Measurements from ENCODE around the gene SCGB1D2.

The SCGB1D2 gene

DNA sequence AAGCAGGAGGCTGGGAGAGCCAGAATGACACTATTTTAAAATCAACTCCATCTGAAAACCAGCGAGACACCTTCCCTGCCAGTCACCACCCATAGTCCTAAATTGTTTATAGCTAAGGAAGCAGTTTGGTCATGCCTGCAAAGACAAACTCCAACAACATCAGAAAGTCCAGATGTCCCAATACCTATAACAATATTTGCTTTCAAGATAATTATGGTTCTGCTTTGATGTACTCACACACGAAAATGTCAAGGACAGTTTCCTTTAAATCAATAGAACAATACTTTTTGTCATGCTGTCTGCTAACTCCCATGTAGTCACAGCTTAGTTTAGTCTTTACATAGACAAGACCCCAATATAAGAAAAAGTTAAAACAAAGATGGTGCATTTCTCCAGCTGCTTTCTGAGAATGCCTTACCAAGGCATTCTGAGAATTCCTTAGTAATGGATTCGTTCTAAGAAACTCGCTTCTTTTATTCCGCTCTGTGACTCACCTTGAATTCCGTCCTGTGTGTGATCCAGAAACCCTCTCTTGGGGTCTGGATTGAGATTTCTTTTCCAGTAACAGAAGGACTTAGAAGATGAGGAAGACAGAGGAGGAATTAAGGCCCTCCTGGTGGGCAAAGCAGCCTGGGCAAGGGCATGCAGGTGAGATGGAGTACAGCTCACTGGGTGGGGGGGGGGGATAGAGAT, 18.4 kb downstream of the SCGB1D2 start:
- DNase-seq (ENCODE audit: low read depth in 2 of 2): no peak

DNA sequence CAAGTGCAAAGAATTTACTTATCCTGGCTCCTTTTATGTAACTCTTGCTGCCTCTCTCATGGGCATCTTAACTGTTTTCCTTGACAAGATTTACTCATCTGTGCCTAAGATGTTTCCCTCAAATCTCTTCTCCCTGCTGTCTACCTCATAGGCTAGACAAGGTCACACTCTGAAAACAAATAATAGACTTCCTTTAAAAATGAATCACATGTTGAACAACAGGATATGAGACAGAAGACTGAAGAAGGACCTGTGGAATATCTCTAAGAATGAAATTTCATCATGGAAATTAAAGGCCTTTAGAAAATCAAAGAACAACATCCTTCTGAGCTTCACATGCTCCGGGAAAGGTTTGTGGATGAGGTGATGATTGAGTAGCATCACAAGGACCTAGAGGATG, 22.0 kb downstream of the SCGB1D2 start:
- no peak for DNase-seq (ENCODE audit: low read depth in 2 of 2)

DNA sequence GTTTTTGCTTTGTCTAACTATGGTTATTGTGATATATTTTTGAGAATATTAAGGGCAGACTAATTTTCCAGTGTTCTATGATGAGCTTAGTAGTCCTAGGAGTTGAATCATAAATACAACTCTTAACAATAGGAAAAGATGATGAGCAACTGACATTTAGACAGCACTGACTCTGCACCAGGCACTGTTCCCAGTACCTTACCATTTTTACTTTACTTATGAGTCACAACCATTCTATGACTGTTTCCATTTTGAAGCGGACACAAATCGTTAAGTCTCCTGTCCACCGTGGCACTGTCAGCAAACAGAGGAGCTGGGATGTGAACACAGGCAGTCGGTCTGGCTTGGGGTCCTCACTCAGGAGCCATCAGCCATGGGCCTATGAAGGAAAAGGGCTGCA, 24.5 kb downstream of the SCGB1D2 start:
- no peak for DNase-seq (ENCODE audit: low read depth in 2 of 2)

DNA sequence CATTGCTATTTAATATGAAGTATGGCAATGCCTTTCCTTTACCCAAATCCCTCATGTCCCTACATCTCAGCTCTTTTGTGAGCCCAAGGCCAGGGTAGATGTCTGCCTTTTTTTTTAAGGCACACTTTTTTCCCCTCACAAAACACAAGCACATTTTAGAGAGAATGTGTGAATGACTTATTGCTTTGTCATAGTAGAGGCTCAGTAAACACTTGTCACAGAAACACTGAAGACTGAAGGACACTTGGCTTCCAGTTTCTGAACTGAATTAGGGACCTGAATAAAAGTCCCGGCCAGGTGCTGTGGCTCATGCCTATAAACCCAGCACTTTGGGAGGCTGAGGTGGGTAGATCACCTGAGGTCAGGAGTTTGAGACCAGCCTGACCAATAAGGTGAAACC, 25.0 kb downstream of the SCGB1D2 start:
- no peak for DNase-seq (ENCODE audit: low read depth in 2 of 2)

DNA sequence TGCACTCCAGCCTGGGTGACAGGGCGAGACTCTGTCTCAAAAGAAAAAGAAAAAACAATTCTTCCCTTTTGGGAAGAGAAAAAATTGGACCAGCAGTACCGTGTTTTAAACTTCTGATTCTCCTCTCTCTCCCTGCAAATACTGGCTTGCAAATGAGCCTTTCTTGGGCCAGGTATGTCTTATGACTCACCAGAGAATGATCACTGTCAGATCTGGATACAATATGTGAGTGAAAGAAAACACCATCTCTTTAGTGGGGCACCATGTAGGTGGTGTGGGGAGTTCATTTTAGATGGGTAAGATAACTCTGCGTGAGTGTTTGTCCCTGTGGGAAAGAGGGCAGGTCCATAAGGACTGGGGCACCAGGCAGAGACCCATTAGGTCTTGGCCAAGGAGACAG, 25.5 kb downstream of the SCGB1D2 start:
- DNase-seq (ENCODE audit: low read depth in 2 of 2): no peak

DNA sequence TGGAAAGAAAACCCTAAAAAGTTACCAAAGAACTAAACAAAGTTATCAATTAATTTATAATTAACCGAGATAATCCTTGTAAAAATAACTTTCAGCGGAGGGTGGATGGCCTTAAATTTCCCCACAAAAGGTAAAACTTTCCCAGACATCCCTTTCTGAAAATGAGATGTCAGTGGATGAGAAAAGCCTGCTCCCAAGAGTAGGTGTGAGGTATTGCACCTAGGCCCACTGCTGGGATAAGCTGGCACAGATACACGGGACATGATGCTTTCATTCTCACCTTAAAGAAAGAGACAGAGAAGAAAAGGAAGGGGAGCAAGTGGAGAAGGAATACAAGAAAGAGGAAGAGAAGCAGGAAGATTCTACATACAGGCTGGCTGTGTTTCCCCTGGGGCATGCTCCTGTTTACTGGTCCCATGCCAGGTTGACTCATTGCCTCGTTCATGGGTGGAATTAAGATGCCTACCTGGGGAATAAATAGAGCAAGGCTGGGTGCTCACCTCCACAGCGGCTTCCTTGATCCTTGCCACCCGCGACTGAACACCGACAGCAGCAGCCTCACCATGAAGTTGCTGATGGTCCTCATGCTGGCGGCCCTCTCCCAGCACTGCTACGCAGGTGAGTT, 27.7 kb downstream of the SCGB1D2 start, which contains the start of gene SCGB2A2:
Gene SCGB2A2 (plus strand): TSS at position 505 of the 625 bp plus-strand sequence. CDS start 59 bp downstream, at position 564.
- DNase-seq (ENCODE audit: low read depth in 2 of 2): no peak

DNA sequence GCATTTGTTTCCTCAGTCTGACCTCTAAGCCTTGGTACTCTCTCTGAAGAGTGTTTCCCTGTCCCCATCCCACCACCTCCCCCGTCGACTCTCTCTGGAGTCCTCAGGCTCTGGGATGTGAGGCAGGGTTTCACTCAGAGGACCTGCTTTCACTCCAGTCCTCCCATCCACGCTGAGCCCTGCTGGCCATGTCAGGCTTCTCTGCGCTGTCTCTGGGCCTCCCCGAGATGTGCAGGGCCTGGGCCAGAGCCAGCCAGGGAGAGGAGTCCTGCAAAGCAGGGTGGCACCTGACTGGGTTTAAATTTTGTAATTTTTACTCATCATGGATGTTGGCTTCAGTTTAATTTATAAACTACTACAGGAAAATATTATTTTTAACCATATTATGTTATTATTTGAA, 31.2 kb downstream of the SCGB1D2 start:
- no peak for DNase-seq (ENCODE audit: low read depth in 2 of 2)

DNA sequence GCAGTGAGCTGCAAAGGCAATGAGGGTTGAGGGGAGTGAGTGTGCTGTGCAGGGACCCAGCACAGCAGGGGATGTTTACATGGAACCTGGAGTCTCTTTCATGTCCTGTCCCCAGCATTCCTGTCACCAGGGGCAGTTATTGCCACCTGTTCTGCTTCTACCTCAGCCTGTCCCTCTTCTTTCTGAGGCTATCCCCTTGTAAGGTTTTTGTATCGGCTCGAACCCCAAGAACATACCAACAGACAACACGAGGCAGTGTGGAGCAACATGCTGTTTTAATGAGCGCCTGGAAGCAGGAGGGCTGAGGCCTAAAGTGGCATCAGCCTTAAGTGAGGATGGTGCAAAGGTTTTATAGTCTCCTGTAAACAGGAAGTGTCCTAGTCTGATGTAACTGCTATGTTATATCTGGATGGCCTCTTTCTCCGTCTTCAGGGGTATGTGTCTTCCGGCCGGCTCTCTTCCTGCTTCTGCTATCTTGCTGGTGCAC, 31.8 kb downstream of the SCGB1D2 start:
- DNase-seq (ENCODE audit: low read depth in 2 of 2): no peak

DNA sequence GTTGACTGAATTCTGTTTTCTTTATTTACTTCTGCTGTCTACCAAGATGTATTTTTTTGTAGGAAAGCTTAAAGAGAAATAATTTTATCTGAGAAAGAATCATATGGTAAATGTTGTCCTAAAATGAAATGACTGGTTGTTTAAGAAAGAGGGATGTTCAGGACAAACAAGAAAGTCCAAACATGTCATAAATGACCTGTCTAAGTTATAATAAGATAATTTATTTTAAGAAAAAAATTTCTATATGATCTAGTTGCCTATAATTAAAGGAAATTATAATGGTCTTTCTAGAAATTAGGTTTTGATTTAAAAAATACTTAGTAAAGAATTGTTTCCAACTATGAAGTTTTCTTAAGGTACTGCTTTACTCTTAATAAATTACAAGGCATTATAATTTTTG, 38.4 kb downstream of the SCGB1D2 start:
- no peak for DNase-seq (ENCODE audit: low read depth in 2 of 2)
